Subcutaneous adipose tissue (tissue), 4 donors: ENCODE data around the gene EHMT1. TPM values are rescaled to one million over a fixed set of nuclear protein-coding genes. Genes with fewer than 3 reads are reported as not detected.

Experiments
- total RNA-seq, 4 donors: library from RNA; depleted of rRNA; stranded (reverse); fragments of >200 nt; gene quantifications; one replicate each; pipeline ENCODE4 v1.1.0, GENCODE V29; 2016
- TF ChIP-seq, protein P1 (sequence below): fragments of 450-650 bp; IDR thresholded peaks from one replicate; pipeline ENCODE4 v1.5.1; 2016; ENCODE audit warnings: low read depth, mild to moderate bottlenecking, control low read depth, antibody characterized with exemption, moderate library complexity

The EHMT1 gene
- total RNA-seq, 4 donors from 2014 or later, result 53.2 to 168 (median 65.9) TPM

GRCh38 chr9:137679249-137679648 is 60.4 kb downstream of the EHMT1 start:
- TF ChIP-seq, protein P1, sequence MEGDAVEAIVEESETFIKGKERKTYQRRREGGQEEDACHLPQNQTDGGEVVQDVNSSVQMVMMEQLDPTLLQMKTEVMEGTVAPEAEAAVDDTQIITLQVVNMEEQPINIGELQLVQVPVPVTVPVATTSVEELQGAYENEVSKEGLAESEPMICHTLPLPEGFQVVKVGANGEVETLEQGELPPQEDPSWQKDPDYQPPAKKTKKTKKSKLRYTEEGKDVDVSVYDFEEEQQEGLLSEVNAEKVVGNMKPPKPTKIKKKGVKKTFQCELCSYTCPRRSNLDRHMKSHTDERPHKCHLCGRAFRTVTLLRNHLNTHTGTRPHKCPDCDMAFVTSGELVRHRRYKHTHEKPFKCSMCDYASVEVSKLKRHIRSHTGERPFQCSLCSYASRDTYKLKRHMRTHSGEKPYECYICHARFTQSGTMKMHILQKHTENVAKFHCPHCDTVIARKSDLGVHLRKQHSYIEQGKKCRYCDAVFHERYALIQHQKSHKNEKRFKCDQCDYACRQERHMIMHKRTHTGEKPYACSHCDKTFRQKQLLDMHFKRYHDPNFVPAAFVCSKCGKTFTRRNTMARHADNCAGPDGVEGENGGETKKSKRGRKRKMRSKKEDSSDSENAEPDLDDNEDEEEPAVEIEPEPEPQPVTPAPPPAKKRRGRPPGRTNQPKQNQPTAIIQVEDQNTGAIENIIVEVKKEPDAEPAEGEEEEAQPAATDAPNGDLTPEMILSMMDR, result no peak

DNA sequence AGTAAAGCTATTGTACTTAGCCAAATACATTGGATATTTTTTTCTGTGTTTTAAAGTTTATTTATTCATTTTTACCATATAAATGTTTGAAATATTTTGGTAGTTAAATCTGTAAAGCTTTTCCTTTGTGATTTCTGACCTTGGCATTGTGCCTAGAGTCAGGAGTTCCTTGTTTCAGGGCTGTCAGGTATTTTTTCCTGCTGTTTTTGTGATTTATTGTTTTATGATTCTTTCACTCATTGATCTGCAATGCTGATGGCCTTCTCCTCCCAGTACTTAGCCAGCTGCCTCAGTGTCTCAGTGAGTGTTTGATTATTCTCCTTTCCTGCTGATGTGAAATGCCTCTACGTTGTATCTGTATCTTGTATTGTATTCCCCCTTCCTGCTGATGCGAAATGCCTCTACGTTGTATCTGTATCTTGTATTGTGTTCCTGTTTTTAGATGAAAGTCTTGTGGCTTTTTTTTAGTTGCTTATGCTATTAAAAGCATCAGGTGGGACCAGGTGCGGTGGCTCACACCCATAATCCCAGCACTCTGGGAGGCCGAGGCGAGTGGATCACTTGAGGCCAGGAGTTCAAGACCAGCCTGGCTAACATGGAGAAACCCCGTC is 61.0 kb downstream of the EHMT1 start:
- TF ChIP-seq, protein P1, result no peak

- TF ChIP-seq, protein P1, result no peak
These were observed 61.9 kb downstream of the EHMT1 start for GRCh38 chr9:137680444-137681358.

GRCh38 chr9:137682428-137683105 is 63.8 kb downstream of the EHMT1 start:
- TF ChIP-seq, protein P1, result no peak

DNA sequence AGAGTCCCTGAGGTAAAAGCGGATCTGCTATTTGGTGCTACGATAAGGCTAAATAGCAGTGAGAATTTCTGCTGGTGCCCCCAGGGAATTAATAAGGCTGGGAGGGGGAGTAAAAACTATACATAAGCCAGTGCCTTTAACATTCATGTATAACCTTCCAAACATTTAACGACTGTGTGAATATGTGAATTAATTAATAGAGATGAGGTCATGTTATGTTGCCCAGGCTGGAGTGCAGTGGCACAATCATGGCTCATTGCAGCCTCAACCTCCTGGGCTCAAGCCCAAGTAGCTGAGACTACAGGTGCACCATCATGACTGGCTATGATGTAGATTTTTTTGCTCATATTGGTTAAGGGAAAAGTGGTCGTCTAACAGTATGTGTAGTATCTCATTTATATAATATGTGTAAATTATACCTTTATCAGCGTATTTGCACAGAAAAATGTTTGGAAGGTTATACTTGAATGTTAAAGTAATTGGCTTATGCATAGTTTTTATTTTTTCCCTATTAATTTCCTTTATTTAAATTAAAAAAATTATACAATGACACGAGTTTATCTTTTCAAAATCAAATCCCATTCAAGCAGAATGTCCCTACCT is 64.6 kb downstream of the EHMT1 start:
- TF ChIP-seq, protein P1, result no peak

DNA sequence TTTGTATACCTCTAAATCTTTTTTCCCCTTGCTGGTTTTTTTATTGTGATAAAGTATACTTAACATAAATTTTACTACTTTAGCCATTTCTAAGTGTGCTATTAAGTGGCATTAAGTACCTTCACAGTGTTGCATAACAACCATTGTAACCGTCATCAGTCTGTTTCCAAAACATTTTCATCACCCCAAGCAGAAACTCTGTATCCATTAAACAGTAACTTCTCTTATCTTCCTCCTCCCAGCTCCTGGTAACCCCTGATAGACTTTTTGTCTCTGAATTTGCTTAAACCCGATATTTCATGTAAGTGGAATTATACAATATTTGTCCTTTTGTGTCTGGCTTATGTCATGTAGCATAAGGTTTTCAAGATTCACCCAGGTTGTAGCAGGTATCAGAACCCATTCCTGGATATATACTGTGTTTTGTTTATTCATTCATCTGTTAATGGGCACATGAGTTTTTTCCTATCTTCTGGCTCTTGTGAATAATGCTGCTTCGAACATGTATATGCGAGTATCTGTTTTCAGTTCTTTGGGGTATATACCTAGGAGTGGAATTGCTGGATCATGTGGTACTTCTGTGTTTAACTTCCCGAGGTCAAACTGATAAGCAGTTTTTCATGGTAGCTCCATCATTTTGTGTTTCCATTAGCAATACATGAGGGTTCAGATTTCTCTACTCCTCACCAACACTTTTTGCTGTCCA is 66.4 kb downstream of the EHMT1 start:
- TF ChIP-seq, protein P1, result no peak
